A673 (cell line): ENCODE measurements around the gene PPP1R14D.

ENCODE experiments used
- CTCF ChIP-seq: fragments of 300-800, 200-600 bp; sonication (generic); conservative IDR thresholded peaks from 2 replicates; pipeline ENCODE4 v1.5.1; 2017; ENCODE audit warnings: low read depth, mild to moderate bottlenecking, antibody characterized with exemption, low read length, moderate library complexity, mixed read lengths
- EZH2 ChIP-seq: fragments of 200-600 bp; sonication (generic); IDR thresholded peaks from 2 replicates; pipeline ENCODE4 v1.6.1; 2017; ENCODE audit warnings: borderline replicate concordance, low read depth, mild to moderate bottlenecking, mixed read lengths, antibody characterized with exemption, low read length; ENCODE audit not compliant: poor library complexity, severe bottlenecking

GRCh38 chr15:40853241-40853890 is 24.9 kb upstream of the PPP1R14D start:
- no peak for TF ChIP-seq CTCF
- no peak for TF ChIP-seq EZH2
